ENCODE results near the gene IL1RAPL1.

Gene IL1RAPL1

DNA sequence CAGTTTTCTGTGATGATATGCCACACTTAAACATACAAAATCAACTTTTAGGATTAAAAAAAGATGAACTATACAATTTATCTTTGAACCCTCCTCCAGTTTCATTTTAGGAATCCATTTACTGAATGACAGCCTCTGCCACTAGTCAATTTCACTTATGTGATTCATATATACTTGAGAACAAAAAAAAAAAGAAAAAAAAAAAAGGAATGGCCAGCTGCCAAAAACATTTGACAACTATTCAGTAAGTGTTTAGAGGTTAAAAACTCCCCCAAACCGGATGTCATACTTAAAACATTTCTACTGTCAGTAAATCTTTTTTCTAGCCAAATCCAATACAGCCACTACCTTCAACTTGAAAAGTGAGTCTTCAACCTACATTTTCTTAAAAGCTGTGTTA, 1361.4 kb downstream of the IL1RAPL1 start:
- Mint-ChIP-seq H3K4me3 (no peak overlapping the region), H3K9me3 (peaks cover 3% of the 10 kb centered on the region), H3K4me1 (no peaks in the 10 kb centered on the region), H3K27ac (no peak overlapping the region), H3K36me3 (no peaks in the 10 kb centered on the region)
- no peak for ATAC-seq
- no peak for DNase-seq (ENCODE audit: low spot score in 2 of 2)

DNA sequence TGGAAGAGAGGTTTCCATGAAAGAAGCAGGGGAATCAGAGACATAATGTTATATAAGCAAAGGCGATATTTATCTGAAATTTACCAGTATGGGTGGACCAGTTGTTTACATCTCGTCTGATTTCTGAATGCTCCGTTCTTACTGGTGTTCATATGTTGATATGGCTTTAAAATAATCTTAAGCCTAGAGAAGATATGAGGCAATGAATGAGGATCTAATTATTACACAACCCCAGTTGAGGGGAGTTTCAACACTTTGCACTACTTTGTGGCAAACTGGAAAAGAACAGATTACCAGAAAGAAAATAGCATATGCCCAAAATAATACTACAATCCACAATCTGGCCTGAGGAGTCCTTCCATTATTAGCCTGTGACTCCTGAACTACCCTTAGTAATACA, 1364.8 kb downstream of the IL1RAPL1 start:
- H3K36me3 Mint-ChIP-seq: no peaks in the 10 kb centered on the region
- no peaks in the 10 kb centered on the region for H3K4me1 Mint-ChIP-seq
- H3K9me3 Mint-ChIP-seq: peaks cover 2% of the 10 kb centered on the region
- DNase-seq (ENCODE audit: low spot score in 2 of 2) (no peak), ATAC-seq (no peak)
- no peak overlapping the region for H3K27ac Mint-ChIP-seq
- H3K4me3 Mint-ChIP-seq: no peak overlapping the region

DNA sequence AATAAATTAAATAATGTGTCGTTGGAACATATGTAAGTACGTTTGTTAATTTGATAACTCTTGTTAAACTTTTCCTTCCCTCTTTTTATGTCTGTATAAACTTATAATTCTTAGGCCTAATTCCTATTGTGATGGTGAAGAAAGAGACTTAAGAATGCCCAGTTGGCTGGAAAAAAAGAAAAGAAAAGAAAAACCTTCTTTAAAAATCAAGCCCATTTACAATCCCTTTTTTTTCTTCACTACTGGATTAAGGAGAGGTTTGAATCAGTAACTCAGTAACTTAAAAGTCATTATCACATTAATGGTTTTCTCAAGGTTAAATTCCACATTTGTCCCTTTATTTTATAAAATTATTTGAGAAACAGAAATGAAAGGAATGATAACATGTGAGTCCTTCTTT, 1374.8 kb downstream of the IL1RAPL1 start:
- no peak overlapping the region for H3K27ac Mint-ChIP-seq
- ATAC-seq (no peak), DNase-seq (ENCODE audit: low spot score in 2 of 2) (no peak)
- H3K4me1 Mint-ChIP-seq: no peaks in the 10 kb centered on the region
- peaks cover 2% of the 10 kb centered on the region for H3K9me3 Mint-ChIP-seq
- H3K4me3 Mint-ChIP-seq: no peak overlapping the region
- no peaks in the 10 kb centered on the region for H3K36me3 Mint-ChIP-seq

DNA sequence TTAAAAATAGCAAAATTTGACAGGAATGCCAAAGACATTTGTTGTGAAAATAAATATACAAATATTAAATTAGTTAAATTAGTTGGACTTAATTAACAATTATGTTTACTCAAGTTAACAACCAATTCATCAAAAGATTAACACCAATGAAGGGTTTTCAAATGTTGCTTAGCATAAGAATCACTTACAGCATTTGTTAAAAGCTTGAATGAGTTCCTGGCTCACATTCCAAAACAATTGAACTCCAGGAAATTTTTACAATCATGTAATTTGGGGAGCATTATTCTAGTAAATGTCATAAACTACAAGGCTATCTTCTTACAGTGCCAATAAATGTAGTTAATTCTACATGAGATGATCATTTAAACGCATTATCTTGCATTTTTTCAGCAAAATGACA, 1378.4 kb downstream of the IL1RAPL1 start:
- ATAC-seq: no peak
- H3K27ac Mint-ChIP-seq: no peak overlapping the region
- H3K4me3 Mint-ChIP-seq: no peak overlapping the region
- no peak for DNase-seq (ENCODE audit: low spot score in 2 of 2)
- no peaks in the 10 kb centered on the region for H3K36me3 Mint-ChIP-seq
- no peaks in the 10 kb centered on the region for H3K4me1 Mint-ChIP-seq
- H3K9me3 Mint-ChIP-seq: peaks cover 2% of the 10 kb centered on the region

DNA sequence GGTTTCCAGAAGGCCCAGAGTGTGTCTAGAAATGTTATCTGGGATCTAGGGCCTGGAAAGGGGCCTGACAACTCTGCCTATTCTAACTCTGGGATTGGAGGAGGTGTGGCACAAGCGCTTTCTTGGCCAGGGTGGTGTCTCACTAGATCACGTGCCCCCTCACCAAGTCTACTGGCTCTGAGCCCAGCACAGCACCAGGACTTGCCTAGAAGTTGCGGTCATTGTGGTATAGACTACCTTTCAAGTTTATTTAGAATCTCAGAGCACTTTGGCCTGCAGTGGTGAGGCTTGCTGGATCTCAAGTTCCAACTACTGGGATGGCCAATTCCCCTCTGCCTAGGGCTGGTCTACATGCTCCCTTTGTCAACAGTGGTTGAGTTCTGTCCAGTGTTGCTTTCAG, 1404.8 kb downstream of the IL1RAPL1 start:
- ATAC-seq: no peak
- Mint-ChIP-seq H3K4me3 (no peak overlapping the region), H3K36me3 (no peaks in the 10 kb centered on the region), H3K4me1 (no peaks in the 10 kb centered on the region), H3K27ac (no peak overlapping the region), H3K9me3 (peaks cover 9% of the 10 kb centered on the region)
- no peak for DNase-seq (ENCODE audit: low spot score in 2 of 2)

DNA sequence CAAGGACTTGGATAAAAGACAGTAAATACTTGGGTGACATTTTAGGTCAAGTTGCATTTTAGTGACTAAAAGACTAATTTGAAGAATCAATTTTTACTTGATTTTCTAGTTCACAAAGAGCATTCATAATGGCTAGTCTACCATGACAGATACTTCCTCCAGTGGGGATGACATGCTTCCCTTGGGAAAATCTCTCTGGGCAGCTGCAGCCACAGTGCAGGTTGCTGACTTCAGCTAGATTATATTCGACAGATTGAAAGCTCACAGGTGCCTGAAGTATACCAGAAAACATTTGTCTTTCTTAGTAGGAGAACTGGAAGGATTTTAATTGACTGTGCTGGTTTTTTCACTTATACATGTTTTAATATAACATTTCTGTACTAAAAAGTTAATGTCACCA, 1418.6 kb downstream of the IL1RAPL1 start:
- no peak for DNase-seq (ENCODE audit: low spot score in 2 of 2)
- no peaks in the 10 kb centered on the region for H3K4me1 Mint-ChIP-seq
- H3K27ac Mint-ChIP-seq: no peak overlapping the region
- H3K36me3 Mint-ChIP-seq: no peaks in the 10 kb centered on the region
- peaks cover 9% of the 10 kb centered on the region for H3K9me3 Mint-ChIP-seq
- ATAC-seq: no peak
- no peak overlapping the region for H3K4me3 Mint-ChIP-seq
